ENCODE data around the gene ISOC1.

Gene ISOC1

DNA sequence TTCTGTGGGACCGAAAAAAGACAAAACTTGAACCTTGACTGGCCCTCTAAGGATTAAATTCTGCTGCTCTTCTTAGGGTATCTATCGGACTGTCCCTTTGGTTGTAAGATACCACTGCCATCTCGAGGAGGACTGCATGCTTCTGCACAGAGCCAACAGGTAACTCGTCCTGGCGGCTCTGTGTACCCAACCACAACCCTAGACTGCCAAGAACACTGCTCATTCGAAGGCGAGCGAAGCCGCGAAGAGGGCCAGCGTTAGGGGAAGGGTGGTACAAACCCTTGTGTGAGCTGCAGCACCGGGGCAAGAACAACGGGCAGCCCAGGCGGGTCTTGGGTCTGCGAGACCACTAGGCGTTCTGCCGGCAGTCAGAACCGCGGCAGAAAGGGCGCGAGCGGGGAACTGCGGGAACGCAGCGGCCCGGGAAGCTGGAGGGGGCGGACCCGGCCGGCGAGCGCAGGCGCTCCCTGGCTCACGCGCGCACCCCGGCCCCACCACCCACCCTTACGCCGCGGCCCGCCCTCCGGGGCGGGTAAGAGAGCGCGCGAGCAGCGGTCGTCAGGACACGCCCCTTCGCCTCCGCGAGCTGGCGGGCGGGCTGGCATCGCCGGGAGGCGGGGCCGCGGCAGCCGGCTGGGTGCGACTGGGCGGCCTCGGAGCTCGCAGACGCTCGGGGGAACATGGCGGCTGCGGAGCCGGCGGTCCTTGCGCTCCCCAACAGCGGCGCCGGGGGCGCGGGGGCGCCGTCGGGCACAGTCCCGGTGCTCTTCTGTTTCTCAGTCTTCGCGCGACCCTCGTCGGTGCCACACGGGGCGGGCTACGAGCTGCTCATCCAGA lies at the start of gene ISOC1:
ISOC1 (plus strand) TSS at position 663 of the 837 bp plus-strand sequence; CDS start at position 681, 18 bp downstream.
- DNase-seq (ENCODE audit: low read depth, low spot score): peak; percentile 97

DNA sequence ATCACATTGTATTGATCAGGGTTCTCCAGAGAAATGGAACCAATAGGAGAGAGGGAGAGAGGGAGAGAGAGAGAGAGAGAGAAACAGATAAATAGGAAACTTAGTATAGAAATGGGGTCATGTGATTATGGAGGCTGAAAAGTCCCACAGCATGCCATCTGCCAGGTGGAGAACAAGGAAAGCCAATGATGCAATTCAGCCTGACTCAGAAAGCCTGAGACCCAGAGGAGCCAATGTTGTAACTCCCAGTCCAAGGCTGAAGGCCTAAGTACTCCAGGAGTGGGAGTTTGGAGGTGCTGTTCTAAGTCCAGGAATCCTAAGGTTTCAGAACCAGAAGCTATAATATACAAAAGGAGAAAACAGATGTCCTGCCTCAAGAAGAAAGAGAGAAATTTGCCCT lies 48.4 kb upstream of the ISOC1 start:
- DNase-seq (ENCODE audit: low read depth, low spot score): no peak

DNA sequence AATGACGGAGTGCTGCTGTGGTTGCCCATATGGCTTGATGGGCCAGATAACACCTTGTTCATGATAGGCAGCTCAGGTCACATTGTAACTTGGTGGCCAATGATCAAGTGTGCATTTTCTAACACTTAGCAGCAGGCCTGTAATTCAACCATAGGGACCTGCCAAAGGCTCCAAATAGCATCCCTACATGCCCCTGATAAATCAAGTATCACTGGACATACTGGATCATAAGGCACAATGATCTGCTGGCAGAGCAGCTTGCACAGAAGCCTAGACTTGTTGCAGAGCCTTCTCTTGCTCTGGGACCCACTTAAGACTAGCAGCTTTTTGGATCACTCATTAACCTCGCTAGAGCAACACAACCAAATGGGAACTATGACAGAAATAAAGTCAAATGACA lies 46.0 kb upstream of the ISOC1 start:
- no peak for DNase-seq (ENCODE audit: low read depth, low spot score)

DNA sequence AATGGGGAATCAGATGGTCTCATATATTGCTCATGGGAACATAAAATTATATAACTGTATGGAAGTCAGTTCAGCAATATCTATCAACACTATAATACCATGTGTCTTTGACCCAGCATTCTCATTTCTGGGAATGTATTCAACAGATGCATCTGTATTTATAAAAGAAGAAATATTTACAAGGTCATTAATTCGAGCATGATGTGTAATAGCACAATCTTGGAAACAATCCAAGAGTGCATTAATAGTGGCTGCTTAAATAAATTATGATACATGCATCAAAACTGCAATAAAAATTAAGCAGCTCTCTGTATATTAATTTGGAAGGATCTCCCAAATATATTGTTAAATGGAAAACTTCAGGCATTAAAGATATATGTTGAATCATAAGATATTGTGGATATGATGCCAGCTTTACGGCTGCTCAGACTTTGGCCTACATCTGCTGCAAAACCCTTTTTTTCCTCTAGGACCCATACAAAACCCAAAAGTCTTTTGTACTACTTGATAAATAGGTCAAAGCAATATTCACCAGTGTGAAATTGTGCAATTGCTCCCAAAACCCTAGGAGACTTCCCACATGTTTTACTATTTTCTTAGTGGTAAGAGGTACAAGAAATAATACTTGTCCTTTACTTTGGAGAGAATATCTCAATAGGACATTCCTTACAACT lies 45.3 kb upstream of the ISOC1 start:
- no peak for DNase-seq (ENCODE audit: low read depth, low spot score)

DNA sequence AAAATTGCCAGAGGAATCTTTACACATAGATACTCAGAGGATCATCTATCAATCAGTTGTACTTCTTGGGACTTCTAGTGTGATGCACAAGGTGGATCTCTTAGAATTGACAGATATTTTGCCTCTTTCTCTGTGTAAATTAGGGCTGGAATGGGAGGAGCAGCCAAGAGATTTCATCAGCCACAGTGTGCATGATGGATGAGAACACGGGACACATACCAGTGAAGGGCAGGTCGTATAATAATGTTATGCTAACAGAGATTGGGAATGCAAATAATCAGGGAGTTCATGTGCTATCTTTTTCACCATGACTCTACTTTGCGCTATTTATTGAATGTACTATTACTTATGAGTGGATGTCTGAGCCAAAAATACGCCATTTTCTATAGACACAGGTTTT lies 43.3 kb upstream of the ISOC1 start:
- no peak for DNase-seq (ENCODE audit: low read depth, low spot score)

DNA sequence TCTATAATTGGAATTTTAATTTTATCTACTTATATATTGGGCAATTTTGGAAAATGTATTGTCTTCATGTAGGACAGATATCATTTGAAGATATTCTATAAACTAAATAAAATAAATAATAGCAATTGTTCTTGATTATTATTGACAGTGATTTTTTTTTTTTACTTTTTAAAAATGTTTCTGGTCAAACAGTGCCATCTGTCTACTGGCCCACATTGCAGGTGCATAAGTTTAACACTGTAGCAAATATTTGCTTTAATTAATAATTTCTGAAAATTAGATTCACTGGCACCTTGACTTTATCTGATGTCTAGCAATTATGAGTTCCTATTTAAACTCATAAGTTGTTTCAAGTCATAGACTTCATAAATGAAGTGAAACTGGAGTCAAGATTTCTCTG lies 41.1 kb upstream of the ISOC1 start:
- no peak for DNase-seq (ENCODE audit: low read depth, low spot score)

DNA sequence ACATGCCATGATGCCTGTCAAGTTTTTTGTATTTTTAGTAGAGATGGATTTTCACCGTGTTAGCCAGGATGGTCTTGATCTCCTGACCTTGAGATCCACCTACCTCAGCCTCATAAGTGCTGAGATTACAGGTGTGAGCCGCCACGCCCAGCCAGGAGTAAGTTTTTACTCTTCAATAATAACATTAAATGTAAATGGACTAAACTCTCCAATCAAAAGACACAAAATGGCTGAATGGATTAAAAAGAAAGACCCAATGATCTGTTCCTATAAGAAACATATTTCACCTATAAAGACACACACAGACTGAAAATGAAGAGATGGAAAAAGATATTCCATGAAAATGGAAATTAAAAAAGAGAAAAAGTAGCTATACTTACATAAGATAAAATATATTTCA lies 37.2 kb upstream of the ISOC1 start:
- DNase-seq (ENCODE audit: low read depth, low spot score): no peak

DNA sequence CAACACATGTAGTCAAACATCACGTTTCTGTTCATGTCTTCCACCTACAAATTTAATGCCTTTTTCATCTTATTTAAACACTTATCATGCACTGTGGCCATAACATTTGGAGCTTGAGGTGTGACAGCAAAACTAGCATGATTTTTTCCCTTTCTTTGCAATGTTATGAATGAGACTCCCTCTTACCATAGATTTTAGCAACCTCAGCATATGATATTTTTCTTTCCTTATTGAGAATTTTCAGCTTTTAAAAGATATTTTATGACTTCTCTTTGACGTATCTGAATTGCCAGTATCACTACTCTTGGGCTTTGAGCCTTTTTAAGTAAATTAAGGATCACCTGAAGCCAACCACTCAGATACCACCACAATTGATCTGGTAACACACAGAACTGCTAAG lies 32.7 kb upstream of the ISOC1 start:
- DNase-seq (ENCODE audit: low read depth, low spot score): no peak

DNA sequence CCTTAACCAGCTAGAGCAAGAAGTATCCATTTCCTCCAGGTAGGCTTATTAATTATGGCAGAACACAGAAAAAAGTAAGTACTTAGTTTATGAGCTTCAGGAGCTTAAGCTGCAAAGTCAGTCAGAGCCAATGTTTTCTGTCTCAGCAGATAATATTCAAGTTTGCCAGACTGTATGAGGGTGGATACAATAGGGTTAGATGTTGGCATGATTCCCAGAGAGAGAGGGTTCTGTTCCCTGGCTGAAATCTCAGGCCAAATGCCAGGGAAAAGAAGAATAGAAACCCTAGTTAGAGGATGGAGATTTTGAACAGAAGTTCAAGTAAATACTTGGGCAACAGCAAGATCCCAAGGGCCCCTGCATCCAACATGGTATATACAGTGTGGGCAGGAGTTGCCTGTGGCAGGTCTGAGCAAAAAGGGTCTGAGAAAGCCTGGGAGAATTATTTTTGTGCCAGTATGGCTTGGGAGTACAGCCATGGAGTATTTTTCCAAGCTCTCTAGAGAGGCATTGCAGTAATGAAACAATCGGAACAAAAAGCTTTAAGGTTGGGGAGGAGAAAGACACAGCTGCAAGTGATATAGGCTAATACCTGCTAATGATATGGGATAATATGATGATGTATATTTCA lies 31.0 kb upstream of the ISOC1 start:
- DNase-seq (ENCODE audit: low read depth, low spot score): peak; percentile 90

DNA sequence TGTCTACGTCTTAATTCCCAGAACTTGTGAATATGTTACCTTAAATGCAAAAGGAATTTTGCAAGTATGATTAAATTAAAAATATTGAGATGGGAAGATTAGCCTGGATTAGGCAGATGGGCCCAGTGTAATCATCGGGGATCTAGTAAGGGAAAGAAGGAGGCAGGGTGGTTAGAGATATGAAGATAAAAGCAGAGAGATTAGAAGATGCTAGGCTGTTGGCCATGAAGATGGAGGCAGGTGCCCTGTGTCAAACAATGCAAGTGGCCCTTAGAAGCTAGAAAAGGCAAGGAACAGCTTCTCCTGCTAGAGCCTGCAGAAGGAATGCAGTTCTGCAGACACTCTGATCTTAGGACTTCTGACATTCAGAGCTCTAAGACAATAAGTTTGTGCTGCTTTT lies 28.8 kb upstream of the ISOC1 start:
- no peak for DNase-seq (ENCODE audit: low read depth, low spot score)

DNA sequence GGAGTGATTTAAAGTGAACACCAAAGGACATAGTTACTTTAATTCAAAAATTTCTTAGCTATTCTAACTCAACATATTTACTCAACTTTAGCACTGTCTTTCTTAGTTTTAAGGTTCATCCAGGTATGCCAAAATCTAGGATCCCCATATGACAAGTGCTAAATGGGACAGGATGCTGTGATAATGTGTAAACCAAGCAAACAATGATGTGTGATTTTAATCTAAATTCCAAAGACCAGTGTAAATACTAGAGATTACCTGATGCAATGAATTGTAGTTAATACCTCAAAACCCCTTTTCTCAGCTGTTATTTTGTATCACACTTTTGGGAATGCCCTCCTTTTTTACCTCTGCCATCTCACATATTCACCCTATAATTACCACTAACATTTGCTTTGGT lies 26.8 kb upstream of the ISOC1 start:
- DNase-seq (ENCODE audit: low read depth, low spot score): no peak

DNA sequence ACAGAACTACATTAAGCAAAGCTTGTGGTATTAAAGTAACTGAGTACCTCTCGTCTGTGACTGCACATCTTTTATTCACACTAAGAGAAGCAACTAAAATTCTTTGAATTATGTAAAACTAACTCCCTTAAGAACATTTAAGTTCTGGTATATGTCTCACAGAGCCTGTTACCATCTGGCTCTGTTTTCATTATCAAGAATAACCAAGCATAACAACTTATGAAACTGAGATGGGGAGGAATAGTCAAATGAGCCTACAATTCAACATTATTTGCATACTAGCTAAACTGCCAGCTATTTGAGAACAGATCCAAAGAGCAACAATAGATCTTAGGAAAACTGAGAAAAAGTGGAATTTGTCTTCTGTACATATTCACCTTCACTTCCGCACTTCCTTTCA lies 25.3 kb upstream of the ISOC1 start:
- DNase-seq (ENCODE audit: low read depth, low spot score): no peak

DNA sequence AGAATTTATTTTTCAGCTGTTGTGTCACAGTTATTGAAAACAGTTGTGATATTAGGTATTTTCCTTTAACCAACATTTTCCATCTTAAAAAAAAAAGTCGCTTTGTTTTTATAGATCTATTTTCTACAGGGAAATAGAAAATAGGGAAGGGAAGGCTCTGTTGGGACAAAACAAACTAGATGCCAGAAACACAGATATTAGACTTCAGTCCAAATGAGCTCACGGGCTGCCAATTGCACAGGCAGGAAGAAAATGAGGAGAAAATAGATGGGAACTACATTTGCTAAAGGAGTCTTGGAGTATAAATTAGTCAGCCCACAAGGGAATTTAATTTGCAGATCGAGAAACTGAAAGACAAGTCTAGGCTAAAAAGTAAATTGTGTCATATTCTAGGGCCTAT lies 21.4 kb upstream of the ISOC1 start:
- no peak for DNase-seq (ENCODE audit: low read depth, low spot score)

DNA sequence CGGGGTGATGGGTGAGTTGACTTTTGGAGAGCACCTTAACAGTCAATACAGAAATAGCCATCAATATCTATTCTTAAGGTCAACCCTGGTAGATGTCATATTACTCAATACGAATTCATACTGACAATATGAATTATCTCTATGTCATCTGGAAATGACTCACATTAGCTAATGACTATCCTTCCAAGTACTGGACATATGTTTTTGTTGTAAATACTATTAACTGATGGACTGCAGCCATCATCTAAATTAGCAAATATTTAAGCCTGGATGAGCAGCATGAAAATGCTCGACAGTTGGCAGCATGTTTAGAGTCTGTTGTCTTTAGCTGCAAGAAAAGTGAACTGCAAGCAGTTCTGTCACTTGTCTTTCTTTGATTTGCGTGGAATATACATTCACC lies 19.6 kb upstream of the ISOC1 start:
- DNase-seq (ENCODE audit: low read depth, low spot score): no peak

DNA sequence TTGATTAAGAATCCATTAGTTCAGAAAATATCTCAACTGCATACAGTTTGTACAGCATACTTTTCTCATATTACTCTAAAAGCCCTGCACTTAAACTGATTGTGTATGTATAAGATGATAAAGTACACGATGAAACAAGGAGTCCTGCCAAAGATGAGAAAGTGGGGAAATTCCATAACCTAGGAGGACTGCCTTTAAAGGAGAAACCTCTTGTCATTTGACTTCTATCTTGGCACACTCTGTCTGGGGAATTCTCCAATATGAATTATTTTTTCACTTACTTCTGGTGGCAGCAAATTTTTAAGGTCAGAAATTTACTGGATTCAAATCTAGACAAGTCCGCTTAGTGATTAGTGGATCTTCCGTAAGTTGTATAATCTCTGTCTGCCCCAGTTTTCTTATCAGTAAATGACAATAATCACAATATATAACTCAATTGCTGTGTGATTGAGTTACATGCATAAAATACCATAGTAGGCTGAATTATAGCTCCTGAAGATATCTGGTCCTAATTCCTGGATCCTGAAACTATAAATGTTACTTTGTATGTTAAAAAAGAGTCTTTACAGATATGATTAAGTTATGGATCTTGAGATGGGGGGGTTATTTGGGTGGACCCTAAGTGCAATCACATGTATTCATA lies 17.0 kb upstream of the ISOC1 start:
- DNase-seq (ENCODE audit: low read depth, low spot score): no peak

DNA sequence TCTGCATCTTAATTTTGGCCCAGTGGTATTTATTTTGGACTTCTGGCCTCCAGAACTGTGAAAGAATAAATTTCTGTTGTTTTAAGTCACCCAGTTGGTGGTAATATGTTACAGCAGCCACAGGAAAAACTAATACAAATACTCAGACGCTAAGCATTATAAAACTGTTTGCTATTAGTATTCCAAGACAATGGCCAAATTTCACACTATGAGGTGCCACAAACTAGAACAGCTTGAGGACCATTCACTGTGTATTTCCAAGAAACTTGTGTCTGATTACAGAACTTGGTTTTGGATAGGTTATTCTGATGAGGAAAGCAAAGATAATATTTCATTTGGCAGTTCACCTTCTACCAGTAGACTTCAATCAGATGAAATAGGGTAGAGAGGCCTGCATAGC lies 16.3 kb upstream of the ISOC1 start:
- peak; percentile 23 for DNase-seq (ENCODE audit: low read depth, low spot score)

DNA sequence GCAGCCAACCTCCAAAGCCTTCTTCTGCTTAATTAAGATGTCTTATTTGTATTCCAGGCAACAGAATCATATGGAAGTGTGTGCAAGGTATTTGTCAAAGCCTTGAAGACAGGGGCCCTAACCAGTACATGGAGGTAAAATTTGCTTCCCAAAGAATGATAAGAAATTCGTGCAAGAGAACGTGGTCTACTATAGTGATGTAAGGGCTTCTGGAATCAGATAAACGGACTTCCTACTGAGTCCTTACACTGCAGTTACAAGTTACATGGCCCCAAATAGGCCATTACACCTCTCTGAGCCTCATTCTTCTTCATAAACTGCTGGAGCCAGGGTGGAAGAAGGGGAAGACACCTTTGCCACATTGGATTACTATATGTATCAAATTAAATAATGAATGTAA lies 15.9 kb upstream of the ISOC1 start:
- no peak for DNase-seq (ENCODE audit: low read depth, low spot score)

DNA sequence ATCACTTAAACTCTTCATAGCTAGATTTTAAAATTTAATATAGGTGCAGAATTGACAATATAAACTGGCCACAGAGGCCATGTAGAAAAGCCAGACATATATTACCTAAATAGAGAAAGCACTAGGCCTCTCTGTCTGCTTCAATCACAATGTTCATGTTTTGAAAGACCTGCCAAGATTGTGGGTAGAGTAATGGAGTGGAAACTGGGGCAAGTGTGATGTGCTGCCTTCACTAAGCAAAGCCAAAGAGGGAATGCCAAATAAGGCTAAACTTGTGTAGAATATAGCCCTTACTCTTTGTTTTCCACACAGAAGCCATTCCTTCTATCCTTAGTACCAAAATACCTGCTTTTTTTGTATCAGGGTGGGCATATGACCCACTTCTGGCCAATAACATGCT lies 15.1 kb upstream of the ISOC1 start:
- DNase-seq (ENCODE audit: low read depth, low spot score): peak; percentile 84

DNA sequence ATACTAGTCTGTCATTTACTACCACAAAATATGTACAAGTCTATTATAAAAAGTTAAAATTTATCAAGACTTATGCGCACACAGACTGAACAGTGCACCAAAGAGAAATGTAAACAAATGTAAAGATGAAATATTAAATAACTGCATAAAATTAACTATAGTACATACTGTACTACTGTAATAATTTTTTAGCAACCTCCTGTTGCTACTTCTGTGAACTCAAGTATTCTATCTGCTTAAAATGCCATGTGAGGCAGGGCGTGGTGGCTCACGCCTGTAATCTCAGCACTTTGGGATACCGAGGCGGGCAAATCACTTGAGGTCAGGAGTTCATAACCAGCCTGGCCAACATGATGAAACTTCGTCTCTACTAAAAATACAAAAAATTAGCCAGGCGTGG lies 13.8 kb upstream of the ISOC1 start:
- no peak for DNase-seq (ENCODE audit: low read depth, low spot score)

DNA sequence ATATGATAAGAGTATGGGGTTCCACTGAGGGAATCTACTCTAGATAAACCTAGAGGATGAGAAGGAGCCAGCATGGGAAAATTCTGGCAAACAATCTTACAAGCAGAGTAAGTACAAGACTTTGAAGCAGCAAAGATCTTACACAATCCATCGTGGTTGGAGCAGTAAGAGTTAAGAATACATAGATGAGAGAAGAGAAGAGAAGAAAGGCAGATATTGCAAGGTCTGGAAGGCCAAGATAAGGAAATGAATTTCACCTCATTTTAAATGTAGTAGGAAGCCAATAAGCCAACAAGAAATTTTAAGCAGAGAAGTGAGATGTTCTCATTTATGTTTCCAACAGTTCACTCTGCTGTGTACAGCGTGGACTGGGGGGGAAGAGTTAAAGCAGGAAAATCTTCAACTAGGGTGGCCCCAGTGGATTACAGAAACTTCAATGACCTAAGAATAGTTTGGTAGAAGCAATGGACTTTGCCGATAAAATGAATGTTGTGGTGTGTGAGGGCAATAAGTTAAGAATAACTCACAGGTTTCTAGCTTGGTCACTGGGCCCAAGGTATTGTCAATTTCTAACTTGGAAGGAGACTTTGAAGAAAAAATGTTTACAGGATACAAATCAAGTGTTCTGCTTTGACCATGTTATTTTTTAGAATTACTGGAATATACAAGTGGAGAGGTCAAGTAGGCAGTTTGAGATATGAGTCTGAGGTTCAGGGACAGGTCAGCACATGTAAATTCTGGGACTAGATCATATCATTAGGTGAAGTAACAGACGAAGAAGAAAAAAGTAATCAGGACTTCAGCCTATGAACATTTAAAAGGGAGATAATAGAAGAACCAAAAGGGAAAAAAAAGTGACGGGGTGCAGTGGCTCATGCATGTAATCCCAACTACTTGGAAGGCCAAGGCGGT lies 12.1 kb upstream of the ISOC1 start:
- no peak for DNase-seq (ENCODE audit: low read depth, low spot score)
